NCI-H69 (cell line): Measurements from ENCODE around the gene POLE4.
A peak's percentile ranks its signal among the peaks of the same experiment; 100 is the strongest.

Source experiments
- DNase-seq: peaks from one replicate; lab custom pipeline; 2025; lab: John Stamatoyannopoulos, UW

The POLE4 gene

GRCh38 chr2:74958274-74959105 lies at the start of gene POLE4:
TSS of gene POLE4 (plus strand) at chr2:74958643. CDS start at chr2:74958680, 37 bp downstream.
- peak; percentile 83 for DNase-seq

- peak; percentile 26 for DNase-seq
Measured at GRCh38 chr2:74908748-74909444, 49.5 kb upstream of the POLE4 start.

- no peak for DNase-seq
Measured at GRCh38 chr2:74910245-74910644, 48.2 kb upstream of the POLE4 start.

- DNase-seq = no peak
Measured at GRCh38 chr2:74911061-74911460, 47.4 kb upstream of the POLE4 start.

- no peak for DNase-seq
Measured at GRCh38 chr2:74915743-74916142, 42.7 kb upstream of the POLE4 start.

GRCh38 chr2:74916394-74916793 lies 42.0 kb upstream of the POLE4 start:
- no peak for DNase-seq

GRCh38 chr2:74917702-74918619 lies 40.5 kb upstream of the POLE4 start:
- DNase-seq = no peak

- peak; percentile 65 for DNase-seq
Measured at GRCh38 chr2:74919827-74920226, 38.6 kb upstream of the POLE4 start.

GRCh38 chr2:74921236-74921736 lies 37.2 kb upstream of the POLE4 start:
- DNase-seq = no peak

GRCh38 chr2:74922592-74923227 lies 35.7 kb upstream of the POLE4 start:
- DNase-seq = no peak

- DNase-seq = peak; percentile 3
Measured at GRCh38 chr2:74924463-74925265, 33.8 kb upstream of the POLE4 start.

GRCh38 chr2:74925361-74925786 lies 33.1 kb upstream of the POLE4 start:
- DNase-seq = peak; percentile 34

GRCh38 chr2:74927621-74928020 lies 30.8 kb upstream of the POLE4 start:
- DNase-seq = no peak

- no peak for DNase-seq
Measured at GRCh38 chr2:74930811-74931486, 27.5 kb upstream of the POLE4 start.

GRCh38 chr2:74931940-74932339 lies 26.5 kb upstream of the POLE4 start:
- no peak for DNase-seq

- DNase-seq = no peak
Measured at GRCh38 chr2:74935975-74936391, 22.5 kb upstream of the POLE4 start.

- DNase-seq = no peak
Measured at GRCh38 chr2:74937221-74937880, 21.1 kb upstream of the POLE4 start.

- DNase-seq = no peak
Measured at GRCh38 chr2:74938264-74938663, 20.2 kb upstream of the POLE4 start.
